Parathyroid adenoma (tissue), 2 donors: Measurements from ENCODE around the gene TOM1L2.
"Not testable (repeated sequence)": the region's sequence is repeated elsewhere in the genome, so short reads cannot be mapped to it uniquely, and the experiment has no call there.

Experiments
- H2AFZ ChIP-seq: fragments of 300-600 bp; sonication (generic); one replicate; pipeline ENCODE4 v1.7.0; 2017; ENCODE audit warnings: antibody characterized with exemption, mild to moderate bottlenecking
- H3K27ac ChIP-seq: fragments of 300-600 bp; sonication (generic); one replicate; pipeline ENCODE4 v1.7.0; 2017
- H3K27me3 ChIP-seq: fragments of 300-600 bp; sonication (generic); one replicate; pipeline ENCODE4 v1.7.0; 2017; ENCODE audit warnings: low read length; ENCODE audit not compliant: control insufficient read depth, insufficient read depth
- H3K36me3 ChIP-seq: fragments of 300-600 bp; sonication (generic); one replicate; pipeline ENCODE4 v1.7.0; 2017; ENCODE audit warnings: low read length; ENCODE audit not compliant: control insufficient read depth, insufficient read depth
- H3K4me1 ChIP-seq: fragments of 300-600 bp; sonication (generic); one replicate; pipeline ENCODE4 v1.7.0; 2017; ENCODE audit warnings: control low read depth
- H3K4me2 ChIP-seq: fragments of 300-600 bp; sonication (generic); one replicate; pipeline ENCODE4 v1.7.0; 2017; ENCODE audit warnings: low read length
- H3K4me3 ChIP-seq: fragments of 300-600 bp; sonication (generic); one replicate; pipeline ENCODE4 v1.7.0; 2017; ENCODE audit warnings: low read depth, low read length
- H3K79me2 ChIP-seq: fragments of 300-600 bp; sonication (generic); one replicate; pipeline ENCODE4 v1.7.0; 2017; ENCODE audit warnings: control low read depth
- H3K9ac ChIP-seq: fragments of 300-600 bp; sonication (generic); one replicate; pipeline ENCODE4 v1.7.0; 2017; ENCODE audit warnings: mild to moderate bottlenecking
- H3K9me3 ChIP-seq: fragments of 300-600 bp; sonication (generic); one replicate; pipeline ENCODE4 v1.7.0; 2017; ENCODE audit warnings: low read length; ENCODE audit not compliant: control insufficient read depth
- CTCF ChIP-seq: fragments of 300-600 bp; sonication (generic); IDR thresholded peaks from one replicate; pipeline ENCODE4 v1.7.0; 2017; ENCODE audit warnings: antibody characterized with exemption, mild to moderate bottlenecking
- donor health status: primary hyperparathyroidism.

Gene TOM1L2

GRCh38 chr17:17958982-17959381, 13.2 kb downstream of the TOM1L2 start:
- H2AFZ ChIP-seq = no peak overlapping the region
- peaks cover 39% of the 10 kb centered on the region for H3K79me2 ChIP-seq
- peaks cover 26% of the 10 kb centered on the region for H3K4me1 ChIP-seq
- H3K9ac ChIP-seq = no peak overlapping the region
- no peaks in the 10 kb centered on the region for H3K9me3 ChIP-seq
- TF ChIP-seq CTCF = no peak
- no peak overlapping the region for H3K4me3 ChIP-seq
- peak overlapping the region; percentile 46 for H3K27ac ChIP-seq
- H3K36me3 ChIP-seq = no peaks in the 10 kb centered on the region
- H3K4me2 ChIP-seq = peak overlapping the region; percentile 9
- H3K27me3 ChIP-seq = no peaks in the 10 kb centered on the region

DNA sequence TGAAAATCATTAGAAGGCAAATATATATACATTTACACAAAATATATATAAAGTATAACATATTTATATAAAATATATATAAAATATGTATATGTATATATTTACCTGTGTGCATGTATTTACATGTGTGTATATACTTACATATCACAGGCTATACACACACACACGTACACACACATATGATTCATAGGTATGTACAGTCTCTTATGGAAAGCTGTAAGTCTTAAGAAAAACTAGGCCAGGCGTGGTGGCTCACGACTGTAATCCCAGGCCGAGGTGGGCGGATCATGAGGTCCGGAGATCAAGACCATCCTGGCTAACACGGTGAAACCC, 14.7 kb downstream of the TOM1L2 start:
- Histone ChIP-seq H3K4me1 (peaks cover 26% of the 10 kb centered on the region), H3K9me3 (no peaks in the 10 kb centered on the region), H3K27me3 (no peaks in the 10 kb centered on the region), H3K36me3 (no peaks in the 10 kb centered on the region), H2AFZ (no peak overlapping the region), H3K27ac (no peak overlapping the region), H3K4me3 (no peak overlapping the region), H3K4me2 (no peak overlapping the region), H3K79me2 (peaks cover 50% of the 10 kb centered on the region), H3K9ac (no peak overlapping the region)
- no peak for TF ChIP-seq CTCF

DNA sequence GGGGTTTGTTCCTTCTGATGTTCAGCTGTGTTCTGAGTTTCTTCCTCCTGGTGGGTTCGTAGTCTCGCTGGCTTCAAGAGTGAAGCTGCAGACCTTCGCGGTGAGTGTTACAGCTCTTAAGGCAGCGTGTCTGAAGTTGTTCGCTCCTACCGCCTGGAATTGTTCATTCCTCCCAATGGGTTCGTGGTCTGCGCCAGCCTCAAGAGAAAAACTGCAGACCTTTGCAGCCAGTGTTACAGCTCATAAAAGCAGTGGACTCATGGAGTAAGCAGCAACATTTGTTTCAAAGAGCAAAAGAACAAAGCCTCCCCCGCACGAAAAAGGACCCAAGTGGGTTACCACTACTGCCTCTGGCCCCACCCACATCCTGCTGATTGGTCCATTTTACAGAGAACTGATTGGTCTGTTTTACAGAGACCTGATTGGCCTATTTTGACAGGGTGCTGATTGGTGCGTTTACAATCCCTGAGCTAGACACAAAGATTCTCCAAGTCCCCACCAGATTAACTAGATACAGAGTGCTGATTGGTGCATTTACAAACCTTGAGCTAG, 16.3 kb downstream of the TOM1L2 start:
- H3K9ac ChIP-seq, H3K27me3 ChIP-seq, H3K27ac ChIP-seq, H3K9me3 ChIP-seq, H3K4me2 ChIP-seq, H2AFZ ChIP-seq, H3K4me3 ChIP-seq, H3K36me3 ChIP-seq: not testable (repeated sequence)
- peaks cover 26% of the 10 kb centered on the region for H3K4me1 ChIP-seq
- peaks cover 53% of the 10 kb centered on the region for H3K79me2 ChIP-seq

DNA sequence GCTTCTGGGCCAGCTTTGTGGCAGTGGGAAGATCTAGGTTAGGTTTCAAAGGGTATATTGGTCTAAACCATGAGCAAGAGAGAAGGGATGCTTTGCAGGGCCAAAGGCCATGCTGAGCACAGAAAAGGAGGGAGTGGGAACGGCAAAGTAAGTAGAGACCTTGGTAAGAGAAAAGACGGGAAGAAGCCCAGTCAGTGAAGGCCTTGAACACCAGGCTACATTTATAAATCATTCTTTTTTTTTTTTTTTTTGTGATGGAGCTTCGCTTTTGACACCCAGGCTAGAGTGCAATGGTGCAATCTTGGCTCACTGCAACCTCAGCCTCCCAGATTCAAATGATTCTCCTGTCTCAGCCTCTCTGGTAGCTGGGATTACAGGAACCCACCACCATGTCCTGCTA, 18.1 kb downstream of the TOM1L2 start:
- Histone ChIP-seq H3K4me1 (peaks cover 11% of the 10 kb centered on the region), H3K79me2 (peaks cover 70% of the 10 kb centered on the region), H3K27me3 (no peaks in the 10 kb centered on the region), H3K27ac (no peak overlapping the region), H2AFZ (no peak overlapping the region), H3K9me3 (no peaks in the 10 kb centered on the region), H3K4me2 (no peak overlapping the region), H3K36me3 (no peaks in the 10 kb centered on the region), H3K4me3 (no peak overlapping the region), H3K9ac (no peak overlapping the region)
- TF ChIP-seq CTCF = no peak

DNA sequence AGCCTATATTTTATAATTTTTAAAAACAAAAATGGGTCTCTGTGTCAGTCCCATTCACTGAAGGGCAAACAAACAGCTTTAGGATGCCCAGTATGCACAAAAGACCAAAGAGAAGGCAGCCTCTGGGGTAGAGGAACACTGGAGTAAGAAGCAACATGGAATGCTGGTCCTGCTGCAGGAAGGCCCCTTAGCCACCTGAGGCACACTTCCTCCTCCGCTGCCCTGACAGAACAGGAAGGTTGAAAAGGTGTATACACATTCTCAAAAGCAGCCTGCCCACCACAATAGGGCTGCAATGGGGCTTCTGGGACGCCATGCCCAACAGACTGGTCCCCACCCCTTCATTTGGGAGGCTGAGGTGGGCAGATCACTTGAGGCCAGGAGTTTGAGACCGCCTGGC, 19.5 kb downstream of the TOM1L2 start:
- no peak overlapping the region for H3K4me2 ChIP-seq
- peaks cover 82% of the 10 kb centered on the region for H3K79me2 ChIP-seq
- H3K4me1 ChIP-seq = no peaks in the 10 kb centered on the region
- H3K9ac ChIP-seq = no peak overlapping the region
- H3K9me3 ChIP-seq = no peaks in the 10 kb centered on the region
- no peak overlapping the region for H2AFZ ChIP-seq
- H3K4me3 ChIP-seq = no peak overlapping the region
- no peaks in the 10 kb centered on the region for H3K27me3 ChIP-seq
- TF ChIP-seq CTCF = no peak
- no peaks in the 10 kb centered on the region for H3K36me3 ChIP-seq
- no peak overlapping the region for H3K27ac ChIP-seq
